ENCODE results near the gene DDIT3.

DNA sequence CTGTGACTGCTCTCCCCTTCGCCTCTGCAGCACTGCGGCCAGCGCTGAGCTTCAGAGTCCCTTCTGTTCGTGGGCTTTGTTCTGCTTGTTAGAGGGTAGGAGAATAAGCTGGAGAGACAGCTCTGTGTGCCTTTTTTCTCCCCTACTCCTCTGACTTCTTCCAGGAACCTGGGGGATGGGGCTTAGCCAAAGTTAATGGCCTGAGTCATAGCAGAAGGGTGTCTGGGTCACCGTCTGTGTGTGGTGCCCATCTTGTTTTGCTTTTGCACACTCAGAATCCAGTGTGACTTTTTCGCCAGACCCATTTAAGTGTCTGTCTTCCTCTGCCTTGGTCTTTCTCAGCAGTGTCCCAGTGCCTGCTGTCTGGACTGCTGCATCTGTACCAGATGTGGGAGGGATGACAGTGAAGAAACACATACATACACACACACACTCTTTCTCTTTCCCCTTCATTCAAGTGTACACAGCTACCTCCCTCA is 32.6 kb upstream of the DDIT3 start:
- TF ChIP-seq, protein P1, sequence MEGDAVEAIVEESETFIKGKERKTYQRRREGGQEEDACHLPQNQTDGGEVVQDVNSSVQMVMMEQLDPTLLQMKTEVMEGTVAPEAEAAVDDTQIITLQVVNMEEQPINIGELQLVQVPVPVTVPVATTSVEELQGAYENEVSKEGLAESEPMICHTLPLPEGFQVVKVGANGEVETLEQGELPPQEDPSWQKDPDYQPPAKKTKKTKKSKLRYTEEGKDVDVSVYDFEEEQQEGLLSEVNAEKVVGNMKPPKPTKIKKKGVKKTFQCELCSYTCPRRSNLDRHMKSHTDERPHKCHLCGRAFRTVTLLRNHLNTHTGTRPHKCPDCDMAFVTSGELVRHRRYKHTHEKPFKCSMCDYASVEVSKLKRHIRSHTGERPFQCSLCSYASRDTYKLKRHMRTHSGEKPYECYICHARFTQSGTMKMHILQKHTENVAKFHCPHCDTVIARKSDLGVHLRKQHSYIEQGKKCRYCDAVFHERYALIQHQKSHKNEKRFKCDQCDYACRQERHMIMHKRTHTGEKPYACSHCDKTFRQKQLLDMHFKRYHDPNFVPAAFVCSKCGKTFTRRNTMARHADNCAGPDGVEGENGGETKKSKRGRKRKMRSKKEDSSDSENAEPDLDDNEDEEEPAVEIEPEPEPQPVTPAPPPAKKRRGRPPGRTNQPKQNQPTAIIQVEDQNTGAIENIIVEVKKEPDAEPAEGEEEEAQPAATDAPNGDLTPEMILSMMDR (IDR thresholded peaks at IDR 0.05) = no peak
- TF ChIP-seq POLR2A (IDR thresholded peaks at IDR 0.05) = no peak
